Loucy (cell line): ENCODE measurements around the gene RGS6.

Experiments
- EZH2phosphoT487 ChIP-seq: fragments of 200-600 bp; IDR thresholded peaks from 2 replicates; pipeline ENCODE4 v1.6.1; 2018; ENCODE audit warnings: antibody characterized with exemption, mild to moderate bottlenecking, moderate library complexity, borderline replicate concordance
- TF ChIP-seq, protein P1 (sequence below): fragments of 200-600 bp; sonication (generic); conservative IDR thresholded peaks from 2 replicates; pipeline ENCODE4 v1.5.1; 2014; ENCODE audit warnings: mild to moderate bottlenecking, antibody characterized with exemption, low read length

DNA sequence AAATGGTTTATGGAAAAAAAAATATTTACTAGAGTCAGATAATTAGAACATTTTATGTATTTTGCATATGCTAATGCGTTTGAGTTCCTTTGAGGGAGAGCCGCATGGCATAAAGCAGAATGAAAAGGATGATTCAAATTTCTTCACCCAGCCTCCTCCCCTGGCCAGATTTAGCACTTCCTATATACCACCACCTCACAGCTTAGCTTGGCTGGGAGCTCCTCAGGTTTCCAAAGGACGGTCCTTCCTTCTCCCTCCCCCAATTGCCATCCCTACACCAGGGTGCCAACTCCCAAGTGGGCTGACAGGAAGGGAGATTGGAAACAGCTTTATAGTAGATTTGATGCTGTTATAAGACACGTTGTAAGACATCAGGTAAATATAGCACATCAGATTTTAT lies 157.4 kb downstream of the RGS6 start:
- TF ChIP-seq, protein P1, sequence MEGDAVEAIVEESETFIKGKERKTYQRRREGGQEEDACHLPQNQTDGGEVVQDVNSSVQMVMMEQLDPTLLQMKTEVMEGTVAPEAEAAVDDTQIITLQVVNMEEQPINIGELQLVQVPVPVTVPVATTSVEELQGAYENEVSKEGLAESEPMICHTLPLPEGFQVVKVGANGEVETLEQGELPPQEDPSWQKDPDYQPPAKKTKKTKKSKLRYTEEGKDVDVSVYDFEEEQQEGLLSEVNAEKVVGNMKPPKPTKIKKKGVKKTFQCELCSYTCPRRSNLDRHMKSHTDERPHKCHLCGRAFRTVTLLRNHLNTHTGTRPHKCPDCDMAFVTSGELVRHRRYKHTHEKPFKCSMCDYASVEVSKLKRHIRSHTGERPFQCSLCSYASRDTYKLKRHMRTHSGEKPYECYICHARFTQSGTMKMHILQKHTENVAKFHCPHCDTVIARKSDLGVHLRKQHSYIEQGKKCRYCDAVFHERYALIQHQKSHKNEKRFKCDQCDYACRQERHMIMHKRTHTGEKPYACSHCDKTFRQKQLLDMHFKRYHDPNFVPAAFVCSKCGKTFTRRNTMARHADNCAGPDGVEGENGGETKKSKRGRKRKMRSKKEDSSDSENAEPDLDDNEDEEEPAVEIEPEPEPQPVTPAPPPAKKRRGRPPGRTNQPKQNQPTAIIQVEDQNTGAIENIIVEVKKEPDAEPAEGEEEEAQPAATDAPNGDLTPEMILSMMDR: no peak
- no peak for TF ChIP-seq EZH2phosphoT487
